Upper lobe of left lung (tissue), 4 donors: ENCODE data around the gene MVD.

ENCODE experiments used
- EP300 ChIP-seq, 4 donors: sonication (generic); formaldehyde crosslinking; IDR thresholded peaks; one replicate each; pipeline ENCODE4 v1.5.1; 2017; ENCODE audit warnings: antibody characterized with exemption in 4 of 4, control low read depth in 2 of 4
- TF ChIP-seq, protein P1 (sequence below), 6 experiments: fragments of 450-650 bp in 4 of 6; fragments of 200-600 bp in 2 of 6; sonication (generic) in 2 of 6; IDR thresholded peaks; one replicate each; pipeline ENCODE4 v1.5.1; 2016 to 2019; ENCODE audit warnings: antibody characterized with exemption in 6 of 6

DNA sequence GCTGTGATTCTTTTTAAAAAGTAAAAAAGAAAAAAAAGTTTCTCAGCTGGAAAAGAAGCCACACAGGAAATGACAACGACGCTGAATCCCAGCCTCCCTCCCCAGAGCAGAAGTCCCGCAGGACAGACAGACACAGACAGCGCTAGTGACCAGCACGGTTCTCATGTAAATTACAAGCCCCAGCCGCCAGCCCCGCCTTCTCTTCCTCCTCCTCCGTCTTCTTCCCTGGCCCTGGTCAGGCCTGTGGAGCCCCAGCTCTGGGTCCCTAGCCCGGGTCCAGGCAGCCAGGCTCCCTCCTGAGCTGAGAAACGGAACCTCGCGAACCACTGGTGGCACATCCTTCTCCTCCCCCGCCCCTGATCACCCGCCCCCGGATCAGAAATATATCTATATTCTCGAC is 31.5 kb downstream of the MVD start:
- TF ChIP-seq, protein P1, sequence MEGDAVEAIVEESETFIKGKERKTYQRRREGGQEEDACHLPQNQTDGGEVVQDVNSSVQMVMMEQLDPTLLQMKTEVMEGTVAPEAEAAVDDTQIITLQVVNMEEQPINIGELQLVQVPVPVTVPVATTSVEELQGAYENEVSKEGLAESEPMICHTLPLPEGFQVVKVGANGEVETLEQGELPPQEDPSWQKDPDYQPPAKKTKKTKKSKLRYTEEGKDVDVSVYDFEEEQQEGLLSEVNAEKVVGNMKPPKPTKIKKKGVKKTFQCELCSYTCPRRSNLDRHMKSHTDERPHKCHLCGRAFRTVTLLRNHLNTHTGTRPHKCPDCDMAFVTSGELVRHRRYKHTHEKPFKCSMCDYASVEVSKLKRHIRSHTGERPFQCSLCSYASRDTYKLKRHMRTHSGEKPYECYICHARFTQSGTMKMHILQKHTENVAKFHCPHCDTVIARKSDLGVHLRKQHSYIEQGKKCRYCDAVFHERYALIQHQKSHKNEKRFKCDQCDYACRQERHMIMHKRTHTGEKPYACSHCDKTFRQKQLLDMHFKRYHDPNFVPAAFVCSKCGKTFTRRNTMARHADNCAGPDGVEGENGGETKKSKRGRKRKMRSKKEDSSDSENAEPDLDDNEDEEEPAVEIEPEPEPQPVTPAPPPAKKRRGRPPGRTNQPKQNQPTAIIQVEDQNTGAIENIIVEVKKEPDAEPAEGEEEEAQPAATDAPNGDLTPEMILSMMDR (IDR thresholded peaks at IDR 0.05): no peak
- no peak for TF ChIP-seq EP300 (IDR thresholded peaks at IDR 0.05)
